Activated T-cell treated with anti-CD3 and anti-CD28 coated beads for 1 hour (primary cell): ENCODE measurements around the gene PACS2.
"Not testable (repeated sequence)": the region's sequence is repeated elsewhere in the genome, so short reads cannot be mapped to it uniquely, and the experiment has no call there.

Source experiments
- DNase-seq: peaks from one replicate; pipeline ENCODE4 v3.0.0-alpha.2; 2020; ENCODE audit warnings: low read depth

The PACS2 gene

DNA sequence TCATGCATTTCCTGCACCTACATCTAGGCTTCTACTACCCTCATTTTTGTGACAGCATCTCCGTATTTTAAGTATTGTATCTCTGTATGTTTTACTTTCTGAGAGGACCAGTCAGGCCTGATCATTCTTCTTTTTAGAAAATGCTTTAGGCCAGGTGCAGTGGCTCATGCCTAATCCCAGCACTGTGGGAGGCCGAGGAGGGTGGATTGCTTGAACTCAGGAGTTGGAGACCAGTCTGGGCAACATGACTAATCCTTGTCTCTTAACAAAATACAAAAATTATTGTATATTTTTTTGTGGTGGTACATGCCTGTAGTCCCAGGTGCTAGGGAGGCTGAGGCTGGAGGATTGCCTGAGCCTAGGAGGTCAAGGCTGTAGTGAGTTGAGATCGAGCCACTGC lies 36.9 kb downstream of the PACS2 start:
- DNase-seq = no peak

DNA sequence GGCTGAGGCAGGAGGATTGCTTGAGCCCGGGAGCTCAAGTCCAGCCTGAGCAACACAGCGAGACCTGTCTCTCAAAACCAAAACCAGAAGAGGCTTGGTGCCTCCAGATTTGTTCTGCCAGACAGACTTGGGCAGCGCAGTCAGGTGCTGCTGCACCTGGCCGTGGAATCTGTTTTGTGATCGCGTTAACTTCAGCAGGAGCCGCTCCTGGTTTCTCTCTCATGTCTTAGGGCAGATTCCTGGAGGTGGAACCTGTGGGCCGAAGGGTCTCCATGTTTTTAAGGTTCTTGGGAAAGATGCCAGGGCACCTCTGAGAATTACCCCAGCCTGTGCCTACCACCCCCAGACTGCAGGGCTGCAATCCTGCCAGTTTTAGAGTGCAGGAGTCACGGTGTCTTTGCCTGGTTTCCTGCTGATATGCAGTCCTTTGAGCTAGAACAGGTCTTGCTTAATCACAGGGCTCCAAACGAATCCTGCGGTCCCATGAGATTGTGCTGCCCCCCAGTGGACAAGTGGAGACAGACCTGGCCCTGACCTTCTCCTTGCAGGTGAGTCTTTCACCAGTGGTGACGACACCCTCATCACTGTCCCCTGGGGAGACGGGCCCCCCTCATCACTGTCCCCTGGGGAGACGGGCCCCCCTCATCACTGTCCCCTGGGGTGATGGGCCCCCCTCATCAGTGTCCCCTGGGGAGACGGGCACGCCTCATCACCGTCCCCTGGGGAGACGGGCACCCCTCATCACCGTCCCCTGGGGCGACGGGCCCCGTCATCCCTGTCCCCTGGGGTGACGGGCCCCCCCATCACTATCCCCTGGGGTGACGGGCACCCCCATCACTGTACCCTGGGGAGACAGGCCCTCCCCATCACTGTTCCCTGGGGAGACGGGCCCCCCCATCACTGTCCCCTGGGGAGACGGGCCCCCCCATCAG lies 37.6 kb downstream of the PACS2 start:
- DNase-seq = peak; percentile 89

DNA sequence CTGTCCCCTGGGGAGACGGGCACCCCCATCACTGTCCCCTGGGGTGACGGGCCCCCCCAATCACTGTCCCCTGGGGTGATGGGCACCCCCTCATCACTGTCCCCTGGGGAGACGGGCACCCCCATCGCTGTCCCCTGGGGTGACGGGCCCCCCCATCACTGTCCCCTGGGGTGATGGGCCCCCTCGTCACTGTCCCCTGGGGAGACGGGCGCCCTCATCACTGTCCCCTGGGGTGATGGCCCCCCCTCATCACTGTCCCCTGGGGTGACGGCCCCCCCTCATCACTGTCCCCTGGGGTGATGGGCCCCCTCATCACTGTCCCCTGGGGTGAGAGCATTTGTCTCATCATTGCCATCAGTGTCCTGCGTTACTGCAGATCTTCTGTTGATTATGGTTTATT lies 38.6 kb downstream of the PACS2 start:
- DNase-seq = no peak

DNA sequence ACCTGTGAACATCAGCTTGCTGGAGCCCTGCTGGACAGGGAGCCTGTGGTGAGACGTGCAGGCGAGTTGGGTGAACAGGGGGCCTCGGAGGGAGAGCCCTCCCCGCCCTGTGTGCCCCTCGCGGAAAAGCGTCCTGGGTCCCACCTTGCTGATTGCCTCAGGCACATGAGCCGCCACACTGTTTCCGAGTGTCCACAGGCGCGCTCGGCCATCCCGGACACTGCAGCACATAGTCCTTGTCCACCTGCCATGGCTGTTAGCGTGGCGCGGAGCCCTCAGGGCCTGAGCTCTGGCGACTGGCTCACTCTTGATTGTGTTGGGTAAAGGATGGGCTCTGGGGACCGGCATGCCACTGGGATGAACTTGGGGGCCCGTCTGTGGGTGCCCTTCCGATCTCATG lies 40.0 kb downstream of the PACS2 start:
- DNase-seq = no peak

DNA sequence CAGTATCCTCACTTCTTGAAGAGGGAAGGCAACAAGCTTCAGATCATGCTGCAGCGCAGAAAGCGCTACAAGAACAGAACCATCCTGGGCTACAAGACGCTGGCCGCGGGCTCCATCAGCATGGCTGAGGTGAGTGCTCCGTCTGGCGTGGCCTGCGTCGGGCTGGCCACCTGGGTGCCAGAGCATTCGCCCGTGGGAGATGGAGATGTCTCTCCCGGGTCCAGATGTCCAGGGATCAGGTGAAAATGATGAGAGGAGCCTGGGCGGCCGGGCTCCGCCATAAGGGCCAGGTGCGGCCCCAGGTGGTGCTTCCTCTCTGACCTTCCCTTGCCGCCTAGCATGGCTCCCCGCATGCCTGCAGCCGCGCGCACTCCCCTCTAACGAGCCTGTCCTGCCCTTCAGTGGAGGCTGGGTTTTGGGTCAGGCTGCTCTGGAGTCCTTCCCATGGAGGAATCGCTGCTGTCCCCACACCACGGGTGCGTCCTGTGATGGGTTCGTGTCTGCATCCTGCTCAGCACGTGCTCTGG lies 40.6 kb downstream of the PACS2 start:
- no peak for DNase-seq

DNA sequence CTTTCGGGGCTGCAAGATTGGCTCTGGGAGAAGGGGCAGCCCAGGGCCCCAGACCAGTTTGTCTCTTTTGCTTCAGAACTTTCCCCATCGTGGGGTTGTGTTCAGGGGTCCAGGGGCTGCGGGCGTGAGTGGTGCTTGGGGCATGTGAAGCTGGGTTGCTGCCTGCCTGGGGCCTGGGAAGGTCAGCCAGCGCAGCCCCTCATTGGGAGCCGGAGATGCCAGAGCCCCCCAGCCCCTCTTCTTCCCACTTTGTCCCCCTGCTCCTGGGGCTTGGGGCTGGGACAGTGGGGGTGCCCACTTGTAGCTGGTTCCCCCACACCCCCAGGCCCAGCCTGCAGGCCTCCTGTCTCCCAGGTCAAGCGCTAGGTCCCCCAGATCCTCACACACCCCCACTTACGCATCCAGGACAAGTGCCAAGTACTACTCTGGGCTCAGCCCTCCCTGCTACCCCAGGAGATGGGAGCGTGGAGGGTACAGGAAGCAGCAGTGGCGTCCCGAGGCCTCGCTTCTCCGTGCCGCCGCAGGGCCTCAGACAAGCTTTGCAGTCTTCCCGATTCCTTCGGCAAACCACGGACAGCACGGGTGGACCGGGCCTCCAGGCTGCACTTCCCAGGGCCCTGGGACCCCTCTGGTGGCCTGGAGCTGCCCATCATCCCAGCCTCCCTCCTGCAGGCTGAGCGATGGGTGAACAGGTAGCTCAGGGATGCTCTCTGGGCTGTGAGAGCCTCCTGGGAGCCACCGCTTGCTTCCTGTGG lies 41.5 kb downstream of the PACS2 start:
- no peak for DNase-seq

DNA sequence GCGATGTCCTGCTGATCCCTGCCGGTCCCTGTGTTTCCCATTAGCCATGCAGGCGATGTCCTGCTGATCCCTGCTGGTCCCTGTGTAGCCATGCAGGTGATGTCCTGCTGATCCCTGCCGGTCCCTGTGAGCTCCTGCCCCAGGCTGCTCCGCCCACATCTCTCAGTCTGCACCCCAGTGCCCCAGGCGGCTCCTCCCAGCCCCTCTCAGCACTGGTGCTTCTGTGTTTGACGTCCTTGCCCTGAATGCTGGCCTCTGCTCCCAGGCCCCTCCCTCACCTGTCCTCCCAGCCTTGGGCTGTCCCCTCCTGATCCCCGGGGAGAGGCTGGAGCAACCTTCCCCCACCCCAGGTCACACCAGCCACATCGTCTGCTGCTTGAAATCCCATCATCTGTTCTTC lies 42.4 kb downstream of the PACS2 start:
- no peak for DNase-seq

DNA sequence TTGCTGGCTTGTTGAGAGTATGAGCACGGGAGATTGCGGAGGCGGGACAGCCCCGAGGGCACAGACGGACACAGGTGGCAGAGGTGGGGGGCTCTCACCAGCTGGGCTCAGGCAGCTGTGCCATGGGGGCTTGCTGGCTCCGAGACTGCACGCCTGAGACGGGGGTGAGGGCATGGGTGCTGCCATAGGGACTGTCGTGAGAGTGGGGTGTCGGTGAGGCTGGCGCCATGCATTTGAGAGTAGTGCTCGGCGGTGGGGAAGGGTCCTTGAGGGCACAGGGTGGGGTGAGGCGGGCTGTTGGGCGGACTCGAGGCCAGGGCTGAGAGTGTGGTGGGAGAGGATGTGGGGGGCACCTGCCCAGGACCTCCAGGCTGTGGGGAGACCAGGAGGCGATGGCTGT lies 43.1 kb downstream of the PACS2 start:
- no peak for DNase-seq

DNA sequence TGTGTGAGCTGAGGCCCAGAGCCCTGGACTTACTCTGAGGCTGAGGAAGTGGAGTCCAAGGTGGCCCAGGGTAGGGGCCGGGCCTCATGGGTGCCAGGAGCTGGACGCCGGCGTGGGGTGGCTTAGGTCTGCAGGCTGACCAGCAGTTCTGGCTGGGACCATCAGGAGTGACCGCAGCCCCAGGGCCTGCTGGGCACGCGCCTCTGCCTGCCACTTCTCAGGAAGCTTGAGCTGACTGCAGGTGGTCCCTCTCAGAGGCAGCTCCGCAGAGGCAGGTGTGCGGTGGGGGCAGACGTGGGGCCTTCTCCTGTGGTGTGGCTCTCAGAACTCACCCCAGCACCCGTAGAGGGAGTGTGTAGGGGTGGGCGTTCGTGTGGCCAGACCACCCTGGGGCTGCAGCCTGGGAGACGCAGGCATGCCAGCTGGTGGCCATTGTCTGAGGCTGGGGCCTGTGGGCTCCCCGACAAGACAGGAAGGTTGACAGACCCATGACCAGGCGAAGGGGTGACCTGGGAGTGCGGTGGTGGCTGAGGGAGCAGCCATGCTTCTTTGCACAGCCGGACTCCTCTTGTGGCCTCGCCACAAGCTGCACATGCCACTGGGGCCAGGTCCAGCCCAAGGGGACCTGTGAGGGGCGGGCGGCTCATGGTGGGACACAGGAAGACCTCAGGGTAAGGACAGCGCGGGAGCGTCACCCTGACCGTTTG lies 43.7 kb downstream of the PACS2 start:
- DNase-seq = no peak

DNA sequence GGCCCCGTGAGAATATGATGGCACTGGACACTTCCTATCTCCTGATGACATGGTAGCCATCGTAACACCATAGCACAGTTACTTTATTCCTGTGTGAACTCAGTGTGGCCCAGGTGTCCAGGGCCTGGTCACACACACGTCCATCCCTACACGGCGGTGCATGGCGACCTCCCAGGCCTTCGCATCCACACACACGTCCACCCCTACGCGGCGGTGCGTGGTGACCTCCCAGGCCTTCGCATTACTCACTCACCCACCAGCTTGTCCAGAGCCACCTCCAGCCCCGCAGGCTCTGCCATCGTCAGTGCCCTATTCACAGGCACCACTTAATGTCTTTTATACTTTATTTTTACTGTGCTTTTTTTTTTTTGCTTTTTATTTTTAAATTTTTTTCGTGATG lies 44.4 kb downstream of the PACS2 start:
- no peak for DNase-seq

DNA sequence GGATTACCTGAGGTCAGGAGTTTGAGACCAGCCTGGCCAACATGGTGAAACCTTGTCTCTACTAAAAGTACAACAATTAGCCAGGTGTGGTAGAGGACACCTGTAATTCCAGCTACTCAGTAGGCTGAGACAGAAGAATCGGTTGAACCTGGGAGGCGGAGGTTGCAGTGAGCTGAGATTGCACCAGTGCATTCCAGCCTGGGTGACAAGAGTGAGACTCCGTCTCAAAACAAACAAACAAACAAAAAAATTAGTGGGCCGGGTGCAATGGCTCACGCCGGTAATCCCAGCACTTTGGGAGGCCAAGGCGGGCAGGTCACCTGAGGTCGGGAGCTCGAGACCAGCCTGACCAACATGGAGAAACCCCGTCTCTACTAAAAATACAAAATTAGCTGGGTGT lies 46.9 kb downstream of the PACS2 start:
- not testable (repeated sequence) for DNase-seq

DNA sequence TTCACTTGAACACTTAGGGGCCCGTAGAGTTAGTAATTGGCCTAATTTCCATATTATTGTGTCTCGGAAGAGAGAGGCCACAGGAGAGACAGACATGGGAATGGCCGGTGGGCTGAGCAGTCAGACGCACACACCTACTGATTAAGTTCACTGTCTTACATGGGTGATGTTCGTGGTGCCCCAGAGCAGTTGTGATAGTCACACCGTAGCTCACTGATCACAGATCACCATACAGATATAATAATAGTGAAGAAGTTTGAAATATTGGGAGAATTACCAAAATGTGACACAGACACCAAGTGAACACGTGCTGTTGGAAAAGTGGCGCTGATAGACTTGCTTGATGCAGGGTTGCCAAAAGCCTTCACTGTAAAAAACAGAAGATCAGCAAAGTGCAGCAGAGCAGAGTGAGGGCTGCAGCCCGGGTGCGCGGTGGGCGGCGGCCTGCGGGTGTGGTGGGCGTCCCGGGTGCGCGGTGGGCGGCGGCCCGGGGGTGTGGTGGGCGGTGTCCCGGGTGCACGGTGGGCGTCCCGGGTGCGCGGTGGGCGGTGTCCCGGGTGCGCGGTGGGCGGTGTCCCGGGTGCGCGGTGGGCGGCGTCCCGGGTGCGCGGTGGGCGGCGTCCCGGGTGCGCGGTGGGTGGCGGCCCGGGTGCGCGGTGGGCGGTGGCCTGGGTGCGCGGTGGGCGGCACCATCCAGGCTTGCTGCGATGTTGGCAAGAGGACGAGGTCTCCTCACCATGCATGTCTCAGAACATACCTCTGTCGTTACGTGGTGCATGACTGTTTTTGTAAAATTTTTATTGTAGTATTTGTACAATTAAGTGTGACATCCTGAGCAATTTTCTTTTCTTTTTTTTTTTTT lies 49.5 kb downstream of the PACS2 start:
- DNase-seq = peak; percentile 22

DNA sequence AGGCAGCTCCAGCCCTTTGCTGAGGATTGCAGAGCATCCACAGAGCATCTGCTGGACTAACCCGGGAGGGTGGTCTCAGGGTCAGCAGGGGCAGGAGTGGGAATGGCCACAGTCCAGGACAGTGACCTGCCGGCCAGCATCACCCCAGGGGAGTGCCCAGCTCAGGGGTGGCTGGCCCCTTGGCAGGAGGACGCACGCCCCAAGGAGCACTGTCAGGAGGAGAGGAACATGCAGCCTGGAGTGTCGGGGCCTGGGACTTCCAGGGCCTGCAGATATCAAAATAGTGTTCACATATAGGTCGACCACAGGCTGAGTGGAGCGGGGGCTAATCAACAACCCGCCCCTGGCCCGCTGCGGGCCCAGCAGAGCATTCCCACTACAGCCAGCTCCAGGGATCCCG lies 50.6 kb downstream of the PACS2 start:
- no peak for DNase-seq

DNA sequence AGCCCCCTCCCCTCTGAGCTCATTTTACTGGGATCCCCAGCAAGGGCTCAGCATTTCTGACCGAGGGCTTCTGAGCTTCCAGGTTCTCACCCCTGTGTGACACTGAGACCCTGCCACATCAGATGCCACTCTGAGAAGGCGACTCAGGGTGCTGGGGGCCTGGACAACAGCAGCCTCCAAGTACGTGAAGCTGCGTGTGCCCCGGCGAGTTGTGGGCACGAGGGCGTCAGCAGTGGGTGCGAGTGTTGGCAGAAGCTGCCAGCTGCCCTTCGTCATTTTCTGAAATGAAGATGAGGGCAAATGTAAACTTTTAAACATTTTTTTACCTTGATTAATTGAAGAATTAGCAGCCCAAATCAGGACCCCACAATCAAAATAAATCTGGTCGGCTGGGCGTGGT lies 51.1 kb downstream of the PACS2 start:
- no peak for DNase-seq

DNA sequence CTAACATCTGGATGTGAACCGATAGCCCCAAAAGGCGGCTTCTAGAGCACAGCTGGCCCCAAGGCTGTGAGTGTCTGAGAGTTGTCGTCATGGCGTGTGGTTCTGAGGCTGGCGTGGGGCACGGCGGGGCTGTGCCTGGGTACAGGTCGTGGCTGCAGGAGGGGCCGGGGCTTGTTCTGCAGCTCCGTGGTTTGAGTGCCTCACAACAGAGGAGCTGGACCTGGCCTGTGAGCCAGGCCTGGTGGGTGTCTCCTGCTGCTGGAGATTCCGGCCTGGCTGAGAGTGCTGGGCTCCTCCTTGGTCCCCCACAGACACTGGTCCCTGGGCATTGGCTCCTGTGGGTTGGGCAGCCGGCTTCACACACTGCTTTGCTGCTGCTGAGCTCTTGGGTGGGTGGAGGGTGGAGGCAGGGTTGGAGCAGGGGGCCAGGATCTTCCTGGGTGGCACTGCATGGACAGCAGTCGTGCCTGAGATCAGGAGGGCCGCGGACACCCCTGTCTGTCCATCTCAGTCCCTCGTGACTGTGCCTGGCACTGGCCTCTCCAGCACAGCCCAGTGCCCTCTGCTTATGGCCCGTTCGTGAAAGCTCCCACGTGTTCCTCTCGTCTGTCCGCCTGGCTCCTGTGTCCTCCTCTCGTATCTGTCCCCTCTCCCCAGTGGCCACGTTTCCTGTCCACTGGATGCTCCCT lies 52.0 kb downstream of the PACS2 start:
- DNase-seq = no peak

DNA sequence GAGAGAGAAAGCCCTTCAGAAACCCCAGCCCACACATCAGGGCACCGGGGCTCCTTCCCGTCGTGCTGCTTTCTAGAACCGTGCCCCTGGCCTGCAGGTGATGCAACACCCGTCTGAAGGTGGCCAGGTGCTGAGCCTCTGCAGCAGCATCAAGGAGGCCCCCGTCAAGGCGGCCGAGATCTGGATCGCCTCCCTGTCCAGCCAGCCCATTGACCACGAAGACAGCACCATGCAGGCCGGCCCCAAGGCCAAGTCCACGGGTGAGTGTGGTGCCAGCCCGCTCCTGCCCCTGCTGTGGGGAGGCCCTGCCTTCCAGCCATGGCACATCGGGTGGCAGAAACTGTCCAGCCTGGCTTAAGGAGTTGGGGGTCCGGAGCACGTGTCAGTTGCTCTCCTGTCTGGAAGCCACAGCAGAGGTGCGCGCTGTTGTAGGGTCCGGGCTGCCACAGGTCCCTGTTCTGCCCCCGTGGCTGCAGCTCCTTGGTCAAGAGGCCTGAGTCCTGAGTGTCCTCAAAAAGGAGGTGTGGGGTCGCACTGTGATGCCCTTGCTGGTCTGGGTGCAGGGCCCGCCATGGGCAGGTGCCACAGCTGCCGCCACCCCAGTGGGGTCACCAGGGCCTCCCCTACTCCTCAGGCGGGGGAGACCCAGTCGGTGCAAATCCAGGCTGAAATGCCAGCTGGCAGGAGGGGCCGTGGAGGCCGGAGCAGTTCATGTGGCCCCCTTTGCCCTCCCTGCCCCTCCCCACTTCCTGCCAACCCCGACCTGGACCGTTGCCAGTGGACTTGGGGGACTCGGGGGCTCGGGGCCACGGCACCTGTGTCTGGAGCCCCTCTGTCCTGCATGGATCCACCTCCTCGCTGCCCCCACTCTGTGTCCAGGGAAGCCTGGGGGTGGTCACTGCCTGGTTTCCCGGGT lies 52.8 kb downstream of the PACS2 start:
- DNase-seq = no peak

DNA sequence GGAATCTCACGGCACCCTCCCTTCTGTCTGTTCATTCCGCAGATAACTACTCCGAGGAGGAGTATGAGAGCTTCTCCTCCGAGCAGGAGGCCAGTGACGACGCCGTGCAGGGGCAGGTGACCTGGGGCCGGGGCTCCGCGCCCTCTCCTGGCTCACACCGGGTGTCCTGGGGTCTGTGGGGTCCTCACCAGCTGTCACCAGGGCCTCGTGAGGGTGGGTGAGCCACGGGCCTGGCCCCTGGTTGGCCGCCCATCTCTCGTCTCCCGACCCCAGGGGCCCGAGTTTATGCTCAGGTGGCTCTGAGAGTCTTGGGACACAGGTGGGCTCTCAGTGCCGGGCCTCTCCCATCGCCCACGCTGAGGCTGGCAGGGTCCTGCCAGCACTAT lies 53.5 kb downstream of the PACS2 start:
- no peak for DNase-seq

DNA sequence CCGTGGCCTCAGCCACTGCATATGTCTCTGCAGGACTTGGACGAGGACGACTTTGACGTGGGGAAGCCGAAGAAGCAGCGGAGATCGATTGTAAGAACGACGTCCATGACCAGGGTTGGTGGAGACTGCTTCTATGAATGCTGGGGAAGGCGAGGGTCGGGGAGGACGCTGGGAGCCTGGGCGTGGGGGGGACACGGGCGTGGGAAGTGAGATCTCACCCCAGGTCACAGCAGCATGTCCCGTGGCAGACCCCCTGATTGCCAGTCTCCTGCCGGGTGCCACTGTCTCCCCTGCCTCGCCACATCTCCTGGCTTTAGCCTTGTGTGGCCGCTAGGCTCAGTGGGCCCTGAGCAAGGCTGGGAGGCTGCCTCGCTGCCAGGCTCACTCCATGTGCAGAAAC lies 53.9 kb downstream of the PACS2 start:
- DNase-seq = no peak

DNA sequence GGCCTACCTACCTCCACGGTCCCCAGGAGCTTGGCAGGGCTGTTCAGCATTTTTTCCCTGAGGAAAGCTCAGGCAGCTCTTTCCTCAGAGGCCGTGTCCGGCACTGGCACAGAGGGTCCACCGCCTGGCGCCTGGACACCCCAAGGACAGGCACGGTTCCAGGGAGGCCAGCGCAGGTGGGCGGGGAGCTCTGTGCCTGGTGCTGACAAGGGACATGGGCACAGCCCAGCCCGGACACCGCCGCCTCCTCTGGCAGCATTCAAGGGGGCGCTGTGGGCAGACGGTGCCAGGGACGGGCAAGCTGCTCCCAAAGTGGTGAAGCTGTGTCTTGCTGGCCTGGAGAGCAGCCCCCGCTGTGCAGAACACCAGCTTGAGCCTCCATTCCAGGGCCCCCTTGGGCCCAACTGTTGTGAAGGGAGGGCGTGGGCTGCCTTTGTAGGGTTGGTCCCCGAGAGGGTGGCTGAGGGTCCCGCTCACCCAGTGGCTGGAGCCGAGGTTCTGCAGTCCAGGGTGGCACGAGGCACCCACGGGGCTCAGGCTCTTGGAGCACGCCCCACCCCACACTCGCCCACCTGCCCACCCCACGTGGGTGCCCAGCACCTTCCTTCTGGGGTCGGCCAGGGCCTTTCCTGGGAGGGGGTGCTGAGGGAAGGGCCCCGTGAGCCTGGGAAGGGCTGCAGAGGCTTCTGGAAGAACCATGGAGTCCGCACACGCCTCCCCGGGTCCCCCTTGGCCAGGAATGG lies 54.5 kb downstream of the PACS2 start:
- no peak for DNase-seq
